ENCODE measurements around the gene SOWAHA.
"Not testable (repeated sequence)": the region's sequence is repeated elsewhere in the genome, so short reads cannot be mapped to it uniquely, and the experiment has no call there.

SOWAHA gene

DNA sequence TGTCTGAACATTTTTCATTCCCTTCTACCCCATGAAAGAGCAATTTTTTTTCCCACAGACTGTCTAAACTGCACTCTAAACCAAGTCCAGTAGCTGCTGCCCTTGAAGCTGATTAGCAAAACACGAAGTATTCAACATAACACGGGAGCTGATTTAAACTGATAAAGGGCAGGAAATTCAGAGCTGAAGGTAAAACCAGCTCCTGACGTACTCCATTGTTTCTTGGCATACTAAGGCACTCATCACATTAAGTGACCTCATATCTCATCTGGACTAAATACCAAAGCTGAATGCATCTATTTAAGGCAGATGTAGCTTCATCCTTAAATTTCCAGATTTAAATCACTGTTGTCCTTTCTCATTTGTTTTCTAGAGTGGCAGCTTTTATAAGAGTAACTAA is 41.2 kb downstream of the SOWAHA start:
- H3K4me2 ChIP-seq, result no peak overlapping the region
- no peaks in the 10 kb centered on the region for H3K36me3 ChIP-seq (ENCODE audit: insufficient read depth)
- TF ChIP-seq, protein P1, sequence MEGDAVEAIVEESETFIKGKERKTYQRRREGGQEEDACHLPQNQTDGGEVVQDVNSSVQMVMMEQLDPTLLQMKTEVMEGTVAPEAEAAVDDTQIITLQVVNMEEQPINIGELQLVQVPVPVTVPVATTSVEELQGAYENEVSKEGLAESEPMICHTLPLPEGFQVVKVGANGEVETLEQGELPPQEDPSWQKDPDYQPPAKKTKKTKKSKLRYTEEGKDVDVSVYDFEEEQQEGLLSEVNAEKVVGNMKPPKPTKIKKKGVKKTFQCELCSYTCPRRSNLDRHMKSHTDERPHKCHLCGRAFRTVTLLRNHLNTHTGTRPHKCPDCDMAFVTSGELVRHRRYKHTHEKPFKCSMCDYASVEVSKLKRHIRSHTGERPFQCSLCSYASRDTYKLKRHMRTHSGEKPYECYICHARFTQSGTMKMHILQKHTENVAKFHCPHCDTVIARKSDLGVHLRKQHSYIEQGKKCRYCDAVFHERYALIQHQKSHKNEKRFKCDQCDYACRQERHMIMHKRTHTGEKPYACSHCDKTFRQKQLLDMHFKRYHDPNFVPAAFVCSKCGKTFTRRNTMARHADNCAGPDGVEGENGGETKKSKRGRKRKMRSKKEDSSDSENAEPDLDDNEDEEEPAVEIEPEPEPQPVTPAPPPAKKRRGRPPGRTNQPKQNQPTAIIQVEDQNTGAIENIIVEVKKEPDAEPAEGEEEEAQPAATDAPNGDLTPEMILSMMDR (conservative IDR thresholded peaks at IDR 0.05; ENCODE audit: low read depth, low read length), result no peak
- H3K4me1 ChIP-seq (ENCODE audit: low read depth, poor library complexity, severe bottlenecking), result peaks cover 2% of the 10 kb centered on the region
- no peaks in the 10 kb centered on the region for H3K79me2 ChIP-seq (ENCODE audit: insufficient read depth, low read depth)
- H3K27ac ChIP-seq, result no peak overlapping the region
- H4K20me1 ChIP-seq (ENCODE audit: insufficient read depth), result no peaks in the 10 kb centered on the region
- H3K4me3 ChIP-seq (IDR thresholded peaks at IDR 0.05; ENCODE audit: insufficient read depth, low read depth, low read length), result no peak overlapping the region
- H2AFZ ChIP-seq (ENCODE audit: low read depth), result no peak overlapping the region
- H3K27me3 ChIP-seq (ENCODE audit: insufficient read depth, low read depth), result no peaks in the 10 kb centered on the region
- H3K9ac ChIP-seq, result no peak overlapping the region

- H4K20me1 ChIP-seq (ENCODE audit: insufficient read depth); H3K4me1 ChIP-seq (ENCODE audit: low read depth, poor library complexity, severe bottlenecking): not testable (repeated sequence)
Measured at GRCh38 chr5:132854992-132855391, 41.9 kb downstream of the SOWAHA start.

GRCh38 chr5:132856011-132856410 is 42.9 kb downstream of the SOWAHA start:
- no peak overlapping the region for H2AFZ ChIP-seq (ENCODE audit: low read depth)
- H3K36me3 ChIP-seq (ENCODE audit: insufficient read depth), result no peaks in the 10 kb centered on the region
- TF ChIP-seq, protein P1 (conservative IDR thresholded peaks at IDR 0.05; ENCODE audit: low read depth, low read length), result no peak
- no peak overlapping the region for H3K9ac ChIP-seq
- no peaks in the 10 kb centered on the region for H3K27me3 ChIP-seq (ENCODE audit: insufficient read depth, low read depth)
- H3K4me2 ChIP-seq, result no peak overlapping the region
- no peak overlapping the region for H3K27ac ChIP-seq
- H3K4me3 ChIP-seq (IDR thresholded peaks at IDR 0.05; ENCODE audit: insufficient read depth, low read depth, low read length), result no peak overlapping the region
- H4K20me1 ChIP-seq (ENCODE audit: insufficient read depth), result no peaks in the 10 kb centered on the region
- H3K79me2 ChIP-seq (ENCODE audit: insufficient read depth, low read depth), result no peaks in the 10 kb centered on the region
- H3K4me1 ChIP-seq (ENCODE audit: low read depth, poor library complexity, severe bottlenecking), result no peaks in the 10 kb centered on the region

More at GRCh38 chr5:132854992-132855391, 41.9 kb downstream of the SOWAHA start:
- H2AFZ ChIP-seq (ENCODE audit: low read depth); H3K4me3 ChIP-seq (IDR thresholded peaks at IDR 0.05; ENCODE audit: insufficient read depth, low read depth, low read length); H3K36me3 ChIP-seq (ENCODE audit: insufficient read depth); H3K9ac ChIP-seq; H3K27ac ChIP-seq; H3K27me3 ChIP-seq (ENCODE audit: insufficient read depth, low read depth); H3K4me2 ChIP-seq; H3K79me2 ChIP-seq (ENCODE audit: insufficient read depth, low read depth): not testable (repeated sequence)

DNA sequence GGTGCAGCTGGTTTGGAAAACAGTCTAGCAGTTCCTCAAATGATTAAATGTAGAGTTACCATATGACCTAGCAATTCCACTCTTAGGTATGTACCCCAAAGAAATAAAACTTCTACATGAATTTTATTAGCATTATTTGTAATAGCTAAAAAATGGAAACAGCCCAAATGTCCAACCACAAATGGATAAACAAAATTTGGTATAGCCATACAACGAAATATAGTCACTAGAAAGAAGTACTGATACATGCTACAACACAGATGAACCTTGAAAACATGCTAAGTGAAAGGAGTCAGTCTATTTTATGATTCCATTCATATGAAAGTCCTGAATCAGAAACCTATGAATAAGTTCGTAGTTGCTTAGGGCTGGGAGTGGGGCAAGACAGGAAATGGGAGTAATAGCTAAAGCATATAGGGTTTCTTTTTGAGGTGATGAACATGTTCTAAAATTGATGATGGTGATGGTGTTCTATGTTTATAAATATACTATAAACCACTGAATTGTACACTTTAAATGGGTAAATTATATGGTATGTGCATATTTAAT is 46.9 kb downstream of the SOWAHA start:
- Histone ChIP-seq H3K9ac (no peak overlapping the region), H3K79me2 (ENCODE audit: insufficient read depth, low read depth) (no peaks in the 10 kb centered on the region), H3K27ac (no peak overlapping the region), H4K20me1 (ENCODE audit: insufficient read depth) (no peaks in the 10 kb centered on the region), H3K4me1 (ENCODE audit: low read depth, poor library complexity, severe bottlenecking) (no peaks in the 10 kb centered on the region), H2AFZ (ENCODE audit: low read depth) (no peak overlapping the region), H3K4me3 (IDR thresholded peaks at IDR 0.05; ENCODE audit: insufficient read depth, low read depth, low read length) (no peak overlapping the region), H3K36me3 (ENCODE audit: insufficient read depth) (no peaks in the 10 kb centered on the region), H3K27me3 (ENCODE audit: insufficient read depth, low read depth) (no peaks in the 10 kb centered on the region), H3K4me2 (no peak overlapping the region)
- TF ChIP-seq, protein P1 (conservative IDR thresholded peaks at IDR 0.05; ENCODE audit: low read depth, low read length), result no peak

DNA sequence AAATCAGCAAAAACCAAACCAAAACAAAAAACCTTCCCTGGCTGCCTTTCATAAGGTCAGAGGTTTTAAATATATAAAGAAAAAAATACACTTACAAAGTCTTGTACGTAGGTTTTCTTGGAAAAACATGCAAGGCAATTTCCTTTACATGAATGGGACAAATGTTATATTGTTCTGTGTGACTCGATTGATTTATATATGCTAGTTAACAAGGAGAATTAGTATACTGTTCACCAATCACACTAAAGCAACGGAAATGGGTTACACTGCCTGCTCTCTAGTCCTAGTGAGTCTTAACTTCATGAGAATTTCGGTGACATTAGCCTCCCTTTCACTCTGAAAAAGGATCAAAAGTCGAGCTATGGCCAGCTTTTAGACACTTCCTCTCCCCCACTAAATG is 47.6 kb downstream of the SOWAHA start:
- Histone ChIP-seq H3K79me2 (ENCODE audit: insufficient read depth, low read depth) (no peaks in the 10 kb centered on the region), H3K27ac (no peak overlapping the region), H3K9ac (no peak overlapping the region), H3K4me2 (no peak overlapping the region), H3K27me3 (ENCODE audit: insufficient read depth, low read depth) (no peaks in the 10 kb centered on the region), H3K36me3 (ENCODE audit: insufficient read depth) (no peaks in the 10 kb centered on the region), H3K4me1 (ENCODE audit: low read depth, poor library complexity, severe bottlenecking) (peaks cover 8% of the 10 kb centered on the region), H2AFZ (ENCODE audit: low read depth) (no peak overlapping the region), H3K4me3 (IDR thresholded peaks at IDR 0.05; ENCODE audit: insufficient read depth, low read depth, low read length) (no peak overlapping the region), H4K20me1 (ENCODE audit: insufficient read depth) (no peaks in the 10 kb centered on the region)
- TF ChIP-seq, protein P1 (conservative IDR thresholded peaks at IDR 0.05; ENCODE audit: low read depth, low read length), result no peak

Data from KMS-11 (cell line).